Spleen (tissue), 7 donors: ENCODE data around the gene PLA1A.

Source experiments
- POLR2A ChIP-seq, 3 donors: fragments of 450-650 bp; IDR thresholded peaks; one replicate each; pipeline ENCODE4 v1.5.1; 2017; ENCODE audit warnings: antibody characterized with exemption in 3 of 3, mild to moderate bottlenecking in 1 of 3
- POLR2AphosphoS5 ChIP-seq, 3 donors: sonication (generic); formaldehyde crosslinking; IDR thresholded peaks; one replicate each; pipeline ENCODE4 v1.5.1; 2017; ENCODE audit warnings: antibody characterized with exemption in 3 of 3
- TF ChIP-seq, protein P1 (sequence below), 11 experiments: fragments of 200-600 bp in 7 of 11; fragments of 450-650 bp in 4 of 11; sonication (generic) in 4 of 11; IDR thresholded peaks in 8 of 11; conservative IDR thresholded peaks in 3 of 11; 1 replicate in 7 of 11; 2 replicates in 4 of 11; pipeline versions ENCODE4 v1.4.0 to v1.8.0; 2016 to 2021; ENCODE audit warnings: antibody characterized with exemption in 11 of 11, inconsistent platforms in 4 of 11, mild to moderate bottlenecking in 1 of 11
- donor health status: DM: no; HTN: no; CAD: no; lungs with moderate emphysema.
- donor health status: DM: no; HTN: no; CAD: no.
- donor health status: DM: no; HTN: no; CAD: no.

DNA sequence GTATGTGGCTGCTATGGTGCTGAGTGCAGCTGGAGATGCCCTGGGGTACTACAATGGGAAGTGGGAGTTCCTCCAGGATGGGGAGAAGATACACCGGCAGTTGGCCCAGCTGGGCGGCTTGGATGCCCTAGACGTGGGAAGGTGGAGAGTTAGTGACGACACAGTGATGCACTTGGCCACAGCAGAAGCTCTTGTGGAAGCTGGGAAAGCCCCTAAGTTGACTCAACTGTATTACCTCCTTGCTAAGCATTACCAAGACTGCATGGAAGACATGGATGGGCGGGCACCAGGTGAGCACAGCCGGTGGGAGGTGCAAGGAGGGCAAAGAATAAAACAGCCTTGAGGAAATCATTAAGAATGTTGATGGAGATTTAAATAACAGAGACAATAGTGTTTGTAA, 15.5 kb upstream of the PLA1A start:
- TF ChIP-seq, protein P1, sequence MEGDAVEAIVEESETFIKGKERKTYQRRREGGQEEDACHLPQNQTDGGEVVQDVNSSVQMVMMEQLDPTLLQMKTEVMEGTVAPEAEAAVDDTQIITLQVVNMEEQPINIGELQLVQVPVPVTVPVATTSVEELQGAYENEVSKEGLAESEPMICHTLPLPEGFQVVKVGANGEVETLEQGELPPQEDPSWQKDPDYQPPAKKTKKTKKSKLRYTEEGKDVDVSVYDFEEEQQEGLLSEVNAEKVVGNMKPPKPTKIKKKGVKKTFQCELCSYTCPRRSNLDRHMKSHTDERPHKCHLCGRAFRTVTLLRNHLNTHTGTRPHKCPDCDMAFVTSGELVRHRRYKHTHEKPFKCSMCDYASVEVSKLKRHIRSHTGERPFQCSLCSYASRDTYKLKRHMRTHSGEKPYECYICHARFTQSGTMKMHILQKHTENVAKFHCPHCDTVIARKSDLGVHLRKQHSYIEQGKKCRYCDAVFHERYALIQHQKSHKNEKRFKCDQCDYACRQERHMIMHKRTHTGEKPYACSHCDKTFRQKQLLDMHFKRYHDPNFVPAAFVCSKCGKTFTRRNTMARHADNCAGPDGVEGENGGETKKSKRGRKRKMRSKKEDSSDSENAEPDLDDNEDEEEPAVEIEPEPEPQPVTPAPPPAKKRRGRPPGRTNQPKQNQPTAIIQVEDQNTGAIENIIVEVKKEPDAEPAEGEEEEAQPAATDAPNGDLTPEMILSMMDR (IDR thresholded peaks at IDR 0.05 in 8 of 11, conservative IDR thresholded peaks at IDR 0.05 in 3 of 11) = no peak
- no peak for TF ChIP-seq POLR2A (IDR thresholded peaks at IDR 0.05)
- no peak for TF ChIP-seq POLR2AphosphoS5 (IDR thresholded peaks at IDR 0.05)
